T-helper 2 cell (primary cell): ENCODE results near the gene ERCC6L.
A peak's percentile ranks its signal among the peaks of the same experiment; 100 is the strongest.

Source experiments
- DNase-seq, 5 experiments: peaks; one replicate each; pipeline versions ENCODE4 v3.0.0 to v3.0.0-alpha.2; 2012 to 2022
- total RNA-seq, 2 donors: gene quantifications; one replicate each; lab custom pipeline; 2026; lab: John Stamatoyannopoulos, UW

Gene ERCC6L
- 1.2 to 1.6 reads per million in 2 donors for total RNA-seq

- peak; percentile 66 to 92 (median 74) for DNase-seq
Observed at GRCh38 chrX:72238721-72239475, at the start of gene ERCC6L. Gene ERCC6L, minus strand, starts transcription at chrX:72239027. Its CDS starts 116 bp downstream, at chrX:72238911.

GRCh38 chrX:72282302-72282701 lies 43.5 kb upstream of the ERCC6L start:
- no peak for DNase-seq

GRCh38 chrX:72280321-72280845 lies 41.6 kb upstream of the ERCC6L start:
- DNase-seq: no peak

GRCh38 chrX:72276478-72276953 lies 37.7 kb upstream of the ERCC6L start:
- DNase-seq: no peak

GRCh38 chrX:72274526-72274925 lies 35.7 kb upstream of the ERCC6L start:
- DNase-seq: no peak

- DNase-seq: peak in 2 of 5 experiments; percentile 7 to 45
Observed at GRCh38 chrX:72273718-72274117, 34.9 kb upstream of the ERCC6L start.

- DNase-seq: peak in 1 of 5 experiments; percentile 22
Observed at GRCh38 chrX:72272868-72273267, 34.0 kb upstream of the ERCC6L start.

GRCh38 chrX:72271812-72272211 lies 33.0 kb upstream of the ERCC6L start:
- no peak for DNase-seq

- no peak for DNase-seq
Observed at GRCh38 chrX:72271091-72271788, 32.4 kb upstream of the ERCC6L start.

- DNase-seq: no peak
Observed at GRCh38 chrX:72270316-72270866, 31.6 kb upstream of the ERCC6L start.

GRCh38 chrX:72269671-72270251 lies 30.9 kb upstream of the ERCC6L start:
- DNase-seq: peak in 1 of 5 experiments; percentile 11

- no peak for DNase-seq
Observed at GRCh38 chrX:72268597-72269365, 30.0 kb upstream of the ERCC6L start.

GRCh38 chrX:72265263-72265662 lies 26.4 kb upstream of the ERCC6L start:
- DNase-seq: no peak

GRCh38 chrX:72262077-72262476 lies 23.2 kb upstream of the ERCC6L start:
- DNase-seq: no peak

- no peak for DNase-seq
Observed at GRCh38 chrX:72260448-72260847, 21.6 kb upstream of the ERCC6L start.

GRCh38 chrX:72258174-72258573 lies 19.3 kb upstream of the ERCC6L start:
- no peak for DNase-seq

- no peak for DNase-seq
Observed at GRCh38 chrX:72255864-72256263, 17.0 kb upstream of the ERCC6L start.

GRCh38 chrX:72255445-72255844 lies 16.6 kb upstream of the ERCC6L start:
- DNase-seq: no peak

- DNase-seq: no peak
Observed at GRCh38 chrX:72254816-72255215, 16.0 kb upstream of the ERCC6L start.

- DNase-seq: no peak
Observed at GRCh38 chrX:72253686-72254085, 14.9 kb upstream of the ERCC6L start.

GRCh38 chrX:72247206-72247942 lies 8.5 kb upstream of the ERCC6L start:
- no peak for DNase-seq
